Naive thymus-derived CD4-positive, alpha-beta T cell (primary cell): Measurements from ENCODE around the gene MARK3. TPM values are rescaled to one million over a fixed set of nuclear protein-coding genes. Genes with fewer than 3 reads are reported as not detected.
A peak's percentile ranks its signal among the peaks of the same experiment; 100 is the strongest.

Experiments used
- ATAC-seq: fragments of 150-1000 bp; cut with Tn5 transposase; 2 replicates; pipeline ENCODE4 v1.10.0; 2021; ENCODE audit warnings: mild to moderate bottlenecking, moderate library complexity
- CTCF ChIA-PET: fragments of 350-600 bp; sonication (Branson Sonifier 250); formaldehyde crosslinking; loops from one replicate; lab custom pipeline; 2021; ENCODE audit warnings: antibody characterized with exemption; lab: Charles Lee
- POLR2A ChIA-PET: fragments of 350-600 bp; sonication (Branson Sonifier 250); formaldehyde crosslinking; loops from one replicate; lab custom pipeline; 2021; ENCODE audit warnings: antibody characterized with exemption, inconsistent platforms; lab: Charles Lee
- DNase-seq, 9 donors: peaks; one replicate each; pipeline versions ENCODE4 v3.0.0 to v3.0.0-alpha.2; 2020 to 2022; ENCODE audit warnings: mixed read lengths in 1 of 9
- H3K27ac ChIP-seq: one replicate; pipeline ENCODE4 v1.7.0; 2013; ENCODE audit warnings: mild to moderate bottlenecking, low read depth, low read length, moderate library complexity
- H3K27me3 ChIP-seq, 2 donors: one replicate each; pipeline ENCODE4 v1.7.0; 2013; ENCODE audit warnings: low read length in 2 of 2, mild to moderate bottlenecking in 2 of 2, moderate library complexity in 2 of 2; ENCODE audit not compliant: control insufficient read depth in 2 of 2, insufficient read depth in 2 of 2
- H3K36me3 ChIP-seq, 3 experiments: 1 replicate in 2 of 3; 2 replicates in 1 of 3; pipeline ENCODE4 v1.7.0; 2013; ENCODE audit warnings: low read length in 3 of 3, mild to moderate bottlenecking in 3 of 3, moderate library complexity in 1 of 3; ENCODE audit not compliant: insufficient read depth in 3 of 3, control insufficient read depth in 2 of 3
- H3K4me1 ChIP-seq, 2 donors: one replicate each; pipeline ENCODE4 v1.7.0; 2013; ENCODE audit warnings: low read length in 2 of 2, mild to moderate bottlenecking in 2 of 2, moderate library complexity in 1 of 2; ENCODE audit not compliant: control insufficient read depth in 2 of 2, insufficient read depth in 2 of 2
- H3K4me3 ChIP-seq: 2 replicates; pipeline ENCODE4 v1.7.0; 2013; ENCODE audit warnings: mild to moderate bottlenecking, low read length
- H3K9me3 ChIP-seq, 3 experiments: 1 replicate in 2 of 3; 2 replicates in 1 of 3; pipeline ENCODE4 v1.7.0; 2013; ENCODE audit warnings: low read length in 3 of 3; ENCODE audit not compliant: control insufficient read depth in 2 of 3
- H3K27ac Mint-ChIP-seq, 9 donors: one replicate each; pipeline ENCODE4 v1.8.0; 2020 to 2022; ENCODE audit warnings: mixed read lengths in 9 of 9, mild to moderate bottlenecking in 8 of 9, moderate library complexity in 5 of 9, inconsistent platforms in 2 of 9
- H3K27me3 Mint-ChIP-seq, 5 donors: one replicate each; pipeline ENCODE4 v1.8.0; 2021 to 2022; ENCODE audit warnings: mixed read lengths in 5 of 5, mild to moderate bottlenecking in 1 of 5
- H3K36me3 Mint-ChIP-seq, 5 donors: one replicate each; pipeline ENCODE4 v1.8.0; 2020 to 2022; ENCODE audit warnings: mixed read lengths in 5 of 5, mild to moderate bottlenecking in 3 of 5, inconsistent platforms in 1 of 5
- H3K4me1 Mint-ChIP-seq, 7 donors: one replicate each; pipeline ENCODE4 v1.8.0; 2020 to 2022; ENCODE audit warnings: mixed read lengths in 7 of 7, mild to moderate bottlenecking in 3 of 7, inconsistent platforms in 1 of 7
- H3K4me3 Mint-ChIP-seq, 10 donors: one replicate each; pipeline ENCODE4 v1.8.0; 2020 to 2022; ENCODE audit warnings: mild to moderate bottlenecking in 10 of 10, mixed read lengths in 10 of 10, moderate library complexity in 6 of 10, inconsistent platforms in 2 of 10
- H3K9me3 Mint-ChIP-seq, 11 donors: one replicate each; pipeline ENCODE4 v1.8.0; 2020 to 2022; ENCODE audit warnings: mixed read lengths in 11 of 11, mild to moderate bottlenecking in 4 of 11, inconsistent platforms in 1 of 11, moderate library complexity in 1 of 11
- intact Hi-C, 2 donors: fragments of 100-400 bp; cut with micrococcal nuclease; formaldehyde crosslinking; loops; one replicate each; pipeline ENCODE4 v1.15.1; 2023
- polyA plus RNA-seq, 2 donors: library from polyadenylated mRNA; unstranded; fragments of 300-500 nt; fragmentation: Illumina TruSeq; gene quantifications; one replicate each; pipeline ENCODE4 v1.2.3, GENCODE V29; 2021
- total RNA-seq, 6 experiments: library from RNA in 5 of 6; stranded (reverse) in 5 of 6; gene quantifications; 1 replicate in 5 of 6; 2 replicates in 1 of 6; pipeline ENCODE4 v1.2.3 and lab custom pipeline; 2021 to 2026

The MARK3 gene
- total and polyA plus RNA-seq, 7 experiments from 2014 or later, result 28.2 to 133 (median 100) TPM

DNA sequence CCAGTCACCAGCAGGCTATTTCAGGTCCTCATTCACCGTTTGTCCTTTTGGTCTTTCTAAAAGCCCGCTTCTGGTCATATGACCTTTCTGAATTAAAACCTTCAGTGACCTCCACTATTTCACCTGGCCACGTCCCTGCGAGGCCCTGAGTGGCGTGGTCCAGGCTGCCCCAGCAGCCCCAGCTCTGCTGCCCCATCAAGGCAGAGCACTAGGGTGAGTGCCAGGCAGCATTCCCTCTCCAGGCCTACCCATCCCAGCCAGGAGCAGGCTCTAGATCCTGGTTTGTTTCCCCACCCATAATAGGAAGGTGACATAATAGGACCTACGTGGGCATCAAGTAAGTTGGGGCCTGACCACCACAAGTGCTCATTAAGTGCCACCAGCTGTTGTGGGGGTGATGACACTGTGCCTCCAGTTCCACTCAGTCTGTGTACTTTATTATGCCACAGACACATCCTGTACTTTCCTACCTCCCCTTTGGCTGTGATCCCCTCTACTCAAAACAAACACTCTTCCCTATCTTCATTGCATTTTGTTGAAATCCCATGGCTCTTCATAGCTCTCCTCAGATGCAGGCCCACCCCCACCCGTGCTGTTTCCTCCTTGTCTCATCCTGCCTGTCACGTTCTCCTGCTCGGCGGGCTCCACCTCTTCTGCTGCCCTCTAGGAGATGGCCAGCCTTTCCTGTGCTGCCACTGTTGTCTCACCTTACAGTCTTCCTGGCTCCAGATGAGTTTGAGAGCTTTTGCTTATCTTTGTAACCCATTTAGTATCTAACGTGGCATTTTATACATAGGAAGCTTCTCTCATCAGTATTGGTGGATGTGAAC lies 116.0 kb downstream of the MARK3 start:
- Mint-ChIP-seq H3K27ac (peak overlapping the region in 3 of 9 donors; percentile 23 to 65 (median 48)), H3K36me3 (peaks cover 3 to 44% (median 16%) of the 10 kb centered on the region in 5 donors), H3K9me3 (no peaks in the 10 kb centered on the region), H3K27me3 (no peaks in the 10 kb centered on the region), H3K4me1 (peaks cover 6 to 14% (median 9%) of the 10 kb centered on the region in 7 donors), H3K4me3 (no peak overlapping the region)
- Histone ChIP-seq H3K4me3 (no peak overlapping the region), H3K27ac (no peak overlapping the region), H3K27me3 (no peaks in the 10 kb centered on the region), H3K4me1 (no peaks in the 10 kb centered on the region), H3K9me3 (no peaks in the 10 kb centered on the region), H3K36me3 (peaks cover 9 to 57% (median 12%) of the 10 kb centered on the region in 3 experiments)
- ATAC-seq, result no peak
- DNase-seq, result no peak
- CTCF ChIA-PET, result interaction anchor here (0.7 to 2.0 kb wide), 3 partner anchors 9 to 62 kb away, joined by 3 to 5 read pairs (median 3); no protein-coding TSS in a partner anchor
- intact Hi-C loops, result loop anchor here in 1 of 2 donors (2.0 kb wide), 1 partner anchor 18 kb away; no protein-coding TSS in a partner anchor
- POLR2A ChIA-PET, result no interaction called here

DNA sequence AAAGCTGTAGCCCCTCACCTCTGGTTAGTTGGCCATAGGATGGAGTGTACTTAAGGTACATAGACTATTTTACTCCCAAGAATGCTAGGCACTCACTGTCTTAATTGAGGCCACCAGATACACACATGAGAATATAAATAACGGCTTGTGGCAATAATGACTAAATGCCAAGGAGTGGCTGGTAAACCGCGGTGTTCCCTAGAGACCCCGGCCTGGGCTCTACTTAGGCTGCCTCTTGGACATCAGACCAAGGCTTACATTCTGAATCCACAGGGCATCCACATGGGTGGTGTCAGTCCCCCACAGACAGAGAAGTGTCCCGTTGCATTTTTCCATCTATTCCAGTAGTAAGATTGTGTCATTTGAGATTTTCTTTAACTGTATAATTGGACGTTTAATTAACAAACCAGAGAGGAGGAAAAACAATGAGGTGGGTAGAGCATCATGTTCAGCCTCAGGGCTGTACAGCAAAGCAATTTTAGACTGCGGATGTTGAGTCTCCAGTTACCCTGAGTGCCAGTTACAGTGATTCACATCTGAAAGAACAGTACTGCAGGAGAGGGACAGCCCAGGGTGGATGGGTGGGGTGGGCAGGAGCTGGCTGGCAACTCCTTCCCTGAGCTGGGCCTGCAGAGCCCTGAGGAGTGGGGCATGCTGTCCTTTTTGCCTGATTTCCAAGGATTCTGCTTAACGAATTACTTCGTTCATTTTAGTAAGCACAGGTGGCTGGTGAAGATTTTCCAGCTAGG lies 116.9 kb downstream of the MARK3 start:
- Mint-ChIP-seq H3K27ac (peak overlapping the region in 1 of 9 donors; percentile 16), H3K4me1 (peaks cover 7 to 14% (median 9%) of the 10 kb centered on the region in 7 donors), H3K4me3 (no peak overlapping the region), H3K27me3 (no peaks in the 10 kb centered on the region), H3K9me3 (no peaks in the 10 kb centered on the region), H3K36me3 (peaks cover 3 to 44% (median 16%) of the 10 kb centered on the region in 5 donors)
- CTCF ChIA-PET, result interaction anchor here (0.7 to 2.0 kb wide), 4 partner anchors 10 to 61 kb away, joined by 3 to 5 read pairs (median 4); no protein-coding TSS in a partner anchor
- DNase-seq (no peak), ATAC-seq (no peak)
- Histone ChIP-seq H3K27me3 (no peaks in the 10 kb centered on the region), H3K36me3 (peaks cover 9 to 57% (median 12%) of the 10 kb centered on the region in 3 experiments), H3K4me1 (no peaks in the 10 kb centered on the region), H3K27ac (no peak overlapping the region), H3K9me3 (no peaks in the 10 kb centered on the region), H3K4me3 (no peak overlapping the region)
- POLR2A ChIA-PET, result no interaction called here
- intact Hi-C loops, result loop anchor here in 1 of 2 donors (2.0 kb wide), 1 partner anchor 17 kb away; no protein-coding TSS in a partner anchor

DNA sequence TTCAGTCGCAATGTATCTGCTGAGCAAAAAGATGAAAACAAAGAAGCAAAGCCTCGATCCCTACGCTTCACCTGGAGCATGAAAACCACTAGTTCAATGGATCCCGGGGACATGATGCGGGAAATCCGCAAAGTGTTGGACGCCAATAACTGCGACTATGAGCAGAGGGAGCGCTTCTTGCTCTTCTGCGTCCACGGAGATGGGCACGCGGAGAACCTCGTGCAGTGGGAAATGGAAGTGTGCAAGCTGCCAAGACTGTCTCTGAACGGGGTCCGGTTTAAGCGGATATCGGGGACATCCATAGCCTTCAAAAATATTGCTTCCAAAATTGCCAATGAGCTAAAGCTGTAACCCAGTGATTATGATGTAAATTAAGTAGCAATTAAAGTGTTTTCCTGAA lies 117.7 kb downstream of the MARK3 start:
- Mint-ChIP-seq H3K4me1 (peaks cover 8 to 19% (median 9%) of the 10 kb centered on the region in 7 donors), H3K4me3 (no peak overlapping the region), H3K27ac (no peak overlapping the region), H3K36me3 (peaks cover 3 to 48% (median 16%) of the 10 kb centered on the region in 5 donors), H3K27me3 (no peaks in the 10 kb centered on the region), H3K9me3 (no peaks in the 10 kb centered on the region)
- H3K4me1 ChIP-seq, result no peaks in the 10 kb centered on the region
- no peak overlapping the region for H3K27ac ChIP-seq
- intact Hi-C loops, result no loop called here
- ATAC-seq (no peak), DNase-seq (no peak)
- CTCF ChIA-PET, result interaction anchor here (2.0 kb wide), 2 partner anchors 10 to 43 kb away, joined by 5 read pairs; no protein-coding TSS in a partner anchor
- POLR2A ChIA-PET, result no interaction called here
- H3K9me3 ChIP-seq, result no peaks in the 10 kb centered on the region
- peaks cover 9 to 60% (median 12%) of the 10 kb centered on the region in 3 experiments for H3K36me3 ChIP-seq
- no peak overlapping the region for H3K4me3 ChIP-seq
- H3K27me3 ChIP-seq, result no peaks in the 10 kb centered on the region

DNA sequence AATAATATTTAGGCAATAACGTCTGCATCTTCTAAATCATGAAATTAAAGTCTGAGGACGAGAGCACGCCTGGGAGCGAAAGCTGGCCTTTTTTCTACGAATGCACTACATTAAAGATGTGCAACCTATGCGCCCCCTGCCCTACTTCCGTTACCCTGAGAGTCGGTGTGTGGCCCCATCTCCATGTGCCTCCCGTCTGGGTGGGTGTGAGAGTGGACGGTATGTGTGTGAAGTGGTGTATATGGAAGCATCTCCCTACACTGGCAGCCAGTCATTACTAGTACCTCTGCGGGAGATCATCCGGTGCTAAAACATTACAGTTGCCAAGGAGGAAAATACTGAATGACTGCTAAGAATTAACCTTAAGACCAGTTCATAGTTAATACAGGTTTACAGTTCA lies 118.1 kb downstream of the MARK3 start:
- Mint-ChIP-seq H3K36me3 (peaks cover 3 to 48% (median 16%) of the 10 kb centered on the region in 5 donors), H3K27ac (no peak overlapping the region), H3K4me3 (no peak overlapping the region), H3K9me3 (no peaks in the 10 kb centered on the region), H3K27me3 (no peaks in the 10 kb centered on the region), H3K4me1 (peaks cover 8 to 19% (median 9%) of the 10 kb centered on the region in 7 donors)
- Histone ChIP-seq H3K36me3 (peaks cover 9 to 61% (median 12%) of the 10 kb centered on the region in 3 experiments), H3K4me3 (no peak overlapping the region), H3K4me1 (no peaks in the 10 kb centered on the region), H3K27me3 (no peaks in the 10 kb centered on the region), H3K9me3 (no peaks in the 10 kb centered on the region), H3K27ac (no peak overlapping the region)
- DNase-seq (no peak), ATAC-seq (no peak)
- ChIA-PET CTCF (interaction anchor here (2.0 kb wide), 2 partner anchors 11 to 43 kb away, joined by 5 read pairs; no protein-coding TSS in a partner anchor), POLR2A (no interaction called here)
- intact Hi-C loops, result no loop called here

DNA sequence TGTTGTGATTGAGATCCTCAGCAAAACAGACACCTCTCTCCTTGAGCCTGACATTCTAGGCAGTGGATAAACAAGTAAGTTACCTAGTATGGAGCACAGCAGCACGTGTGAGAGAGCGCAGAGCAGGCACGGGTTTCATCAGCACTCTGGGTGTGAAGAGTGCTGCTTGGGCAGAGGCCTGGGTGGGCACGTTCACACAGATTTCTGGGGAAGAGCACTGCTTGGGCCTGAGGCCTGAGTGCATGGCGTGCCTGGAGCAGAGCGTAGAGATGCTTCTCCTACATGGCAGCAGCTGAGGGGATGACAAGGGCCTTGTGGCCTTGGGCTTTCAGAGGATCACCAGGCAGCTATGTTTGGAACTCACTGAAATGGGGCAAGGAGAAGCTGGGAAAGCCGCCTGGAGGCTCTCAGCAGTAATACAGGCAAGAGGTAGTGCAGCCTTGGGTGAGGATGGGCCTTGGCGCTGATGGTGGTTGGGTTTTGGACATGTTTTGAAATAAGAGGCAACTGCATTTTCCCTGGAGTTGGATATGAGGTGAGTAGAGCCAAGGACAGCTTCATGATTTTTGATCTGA lies 119.9 kb downstream of the MARK3 start:
- no peaks in the 10 kb centered on the region for H3K27me3 ChIP-seq
- Mint-ChIP-seq H3K27me3 (no peaks in the 10 kb centered on the region), H3K4me3 (no peak overlapping the region), H3K36me3 (peaks cover 3 to 52% (median 16%) of the 10 kb centered on the region in 5 donors), H3K9me3 (no peaks in the 10 kb centered on the region), H3K4me1 (peaks cover 2 to 13% (median 5%) of the 10 kb centered on the region in 7 donors), H3K27ac (peak overlapping the region in 5 of 9 donors; percentile 3 to 56 (median 20))
- H3K27ac ChIP-seq, result no peak overlapping the region
- H3K9me3 ChIP-seq, result no peaks in the 10 kb centered on the region
- ChIA-PET POLR2A (interaction anchor here (0.9 kb wide), 1 partner anchor 56 kb away, joined by 3 read pairs; no protein-coding TSS in a partner anchor), CTCF (interaction anchor here (1.0 kb wide), 1 partner anchor 42 kb away, joined by 4 read pairs; no protein-coding TSS in a partner anchor)
- no peak for ATAC-seq
- peak in 1 of 9 donors; percentile 6 for DNase-seq
- H3K4me1 ChIP-seq, result no peaks in the 10 kb centered on the region
- peaks cover 9 to 54% (median 12%) of the 10 kb centered on the region in 3 experiments for H3K36me3 ChIP-seq
- no peak overlapping the region for H3K4me3 ChIP-seq
- intact Hi-C loops, result no loop called here

DNA sequence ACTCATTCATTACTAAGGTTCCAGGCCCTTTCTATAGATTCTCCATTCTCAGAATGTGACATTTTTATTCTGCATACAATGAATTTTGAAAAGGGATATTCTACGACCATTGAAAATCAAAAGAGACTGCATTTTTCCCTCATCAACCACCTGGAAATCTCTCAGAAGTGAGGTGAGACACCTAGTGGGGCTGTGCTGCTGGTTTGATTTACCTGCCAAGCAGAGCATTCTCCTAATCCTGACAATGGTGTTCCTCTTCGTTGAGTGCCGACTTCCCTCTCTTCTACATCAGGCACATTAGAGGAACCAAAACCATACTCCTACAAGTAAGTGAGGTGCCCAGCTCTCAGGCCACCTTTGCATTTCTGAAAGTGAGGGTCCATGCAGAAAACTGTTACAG lies 122.5 kb downstream of the MARK3 start:
- Mint-ChIP-seq H3K27ac (peak overlapping the region in 2 of 9 donors; percentile 22 to 47), H3K4me1 (peaks cover 0 to 9% (median 2%) of the 10 kb centered on the region in 7 donors), H3K9me3 (no peaks in the 10 kb centered on the region), H3K36me3 (peaks cover 3 to 33% (median 11%) of the 10 kb centered on the region in 5 donors), H3K4me3 (no peak overlapping the region), H3K27me3 (no peaks in the 10 kb centered on the region)
- DNase-seq, result no peak
- intact Hi-C loops, result no loop called here
- peaks cover 9 to 46% (median 12%) of the 10 kb centered on the region in 3 experiments for H3K36me3 ChIP-seq
- no peak overlapping the region for H3K27ac ChIP-seq
- no peaks in the 10 kb centered on the region for H3K9me3 ChIP-seq
- ATAC-seq, result no peak
- no peaks in the 10 kb centered on the region for H3K27me3 ChIP-seq
- POLR2A ChIA-PET, result no interaction called here
- no peaks in the 10 kb centered on the region for H3K4me1 ChIP-seq
- H3K4me3 ChIP-seq, result no peak overlapping the region
- CTCF ChIA-PET, result no interaction called here
